NCI-H510A (cell line): ENCODE data around the gene NSMF.

Experiments
- DNase-seq: peaks from one replicate; lab custom pipeline; 2025; lab: John Stamatoyannopoulos, UW

The NSMF gene

DNA sequence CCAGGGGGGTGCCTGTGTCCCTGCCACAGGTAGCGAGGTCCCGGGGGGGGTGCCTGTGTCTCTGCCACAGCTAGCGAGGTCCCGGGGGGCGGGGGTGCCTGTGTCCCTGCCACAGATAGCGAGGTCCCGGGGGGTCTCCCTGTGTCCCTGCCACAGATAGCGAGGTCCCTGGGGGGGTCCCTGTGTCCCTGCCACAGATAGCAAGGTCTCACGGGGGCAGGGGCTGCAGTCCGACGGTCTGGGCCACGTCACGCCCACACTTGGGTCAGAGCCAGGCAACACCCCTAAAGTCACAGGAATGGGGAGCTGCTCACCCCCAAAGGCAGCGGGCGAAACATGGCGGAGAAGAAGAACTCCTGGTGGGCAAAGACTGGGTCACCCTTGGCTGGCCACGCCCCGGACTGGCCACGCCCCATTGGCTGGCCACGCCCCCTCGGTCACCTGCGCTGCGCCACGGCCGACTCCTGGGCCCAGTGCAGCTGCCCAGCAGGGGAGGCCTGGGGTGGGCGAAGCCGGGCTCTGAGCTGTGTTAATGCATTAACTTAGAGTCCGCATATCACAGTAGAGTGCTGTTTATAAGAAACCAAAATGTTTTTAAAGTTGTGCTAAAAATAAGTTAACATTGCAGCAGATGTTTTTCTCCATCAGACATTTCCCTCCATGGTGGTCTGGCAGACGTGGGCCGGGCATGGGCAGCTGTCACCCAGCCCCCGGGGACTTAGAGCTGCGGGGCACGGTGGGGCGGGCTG, 29.0 kb downstream of the NSMF start:
- no peak for DNase-seq

GRCh38 chr9:137429546-137429890, 29.6 kb downstream of the NSMF start:
- DNase-seq = no peak

DNA sequence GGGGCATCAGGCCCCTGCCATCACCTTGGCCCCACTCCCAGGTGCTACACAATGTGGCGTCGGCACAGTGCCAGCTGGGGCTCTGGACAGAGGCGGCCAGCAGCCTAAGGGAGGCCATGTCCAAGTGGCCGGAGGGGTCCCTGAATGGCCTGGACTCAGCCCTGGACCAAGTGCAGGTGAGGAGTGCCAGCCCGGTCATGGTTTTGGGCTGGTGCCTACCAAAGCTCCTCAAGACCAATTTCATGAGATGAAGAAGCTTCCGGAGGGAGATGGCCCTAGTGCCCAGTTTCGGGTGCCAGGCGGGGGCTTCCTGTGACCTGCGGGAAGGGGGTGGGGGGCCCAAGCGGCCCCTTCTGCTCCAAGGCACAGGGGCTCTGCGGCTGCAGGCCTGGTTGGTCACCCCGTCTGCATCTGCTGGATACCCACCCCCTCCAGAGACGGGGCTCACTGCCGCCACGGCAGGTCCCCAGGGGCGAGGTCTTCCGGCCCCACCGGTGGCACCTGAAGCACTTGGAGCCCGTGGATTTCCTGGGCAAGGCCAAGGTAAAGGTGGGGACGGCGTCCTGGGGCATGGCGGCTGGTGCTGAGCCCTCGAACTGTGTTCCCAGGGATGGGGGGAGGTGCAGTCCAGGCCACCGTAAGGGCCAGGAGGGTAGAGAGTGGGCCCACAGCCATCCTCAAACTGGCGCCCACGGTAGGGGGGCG, 30.1 kb downstream of the NSMF start:
- DNase-seq = no peak

- DNase-seq = no peak
Measured at GRCh38 chr9:137428311-137428630, 30.9 kb downstream of the NSMF start.

GRCh38 chr9:137427454-137428310, 31.5 kb downstream of the NSMF start:
- DNase-seq = no peak

DNA sequence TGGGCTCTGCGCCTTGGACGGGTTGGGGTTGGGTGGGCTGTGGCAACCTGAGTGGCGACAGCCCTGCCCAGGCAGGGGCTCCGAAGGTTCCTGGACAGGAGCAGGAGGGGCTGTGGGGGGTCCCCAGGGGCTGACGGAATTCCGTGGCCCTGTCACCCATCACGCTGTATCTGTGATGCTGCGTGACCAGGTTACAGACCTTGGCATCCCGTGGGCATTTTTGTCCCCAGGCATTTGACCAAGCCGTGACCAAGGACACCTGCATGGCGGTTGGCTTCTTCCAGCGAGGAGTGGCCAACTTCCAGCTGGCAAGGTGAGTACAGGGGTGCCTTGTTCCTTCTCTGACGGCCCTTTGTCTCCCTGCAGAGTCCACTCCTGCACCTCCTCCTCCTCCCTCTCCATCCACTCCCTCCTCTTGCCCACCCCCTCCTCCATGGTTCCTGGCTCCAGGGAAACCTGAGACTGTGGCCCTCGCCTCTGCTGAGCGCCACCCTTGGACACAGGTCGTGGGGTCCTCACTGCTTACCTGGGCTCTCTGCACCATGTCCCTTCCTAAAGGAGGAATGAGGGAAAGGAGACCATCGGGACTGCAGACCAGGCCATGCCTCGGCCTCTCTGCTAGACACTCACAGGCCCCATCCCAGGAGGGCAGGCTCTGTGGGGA, 33.0 kb downstream of the NSMF start:
- no peak for DNase-seq

- DNase-seq = no peak
Measured at GRCh38 chr9:137423514-137424291, 35.4 kb downstream of the NSMF start.

DNA sequence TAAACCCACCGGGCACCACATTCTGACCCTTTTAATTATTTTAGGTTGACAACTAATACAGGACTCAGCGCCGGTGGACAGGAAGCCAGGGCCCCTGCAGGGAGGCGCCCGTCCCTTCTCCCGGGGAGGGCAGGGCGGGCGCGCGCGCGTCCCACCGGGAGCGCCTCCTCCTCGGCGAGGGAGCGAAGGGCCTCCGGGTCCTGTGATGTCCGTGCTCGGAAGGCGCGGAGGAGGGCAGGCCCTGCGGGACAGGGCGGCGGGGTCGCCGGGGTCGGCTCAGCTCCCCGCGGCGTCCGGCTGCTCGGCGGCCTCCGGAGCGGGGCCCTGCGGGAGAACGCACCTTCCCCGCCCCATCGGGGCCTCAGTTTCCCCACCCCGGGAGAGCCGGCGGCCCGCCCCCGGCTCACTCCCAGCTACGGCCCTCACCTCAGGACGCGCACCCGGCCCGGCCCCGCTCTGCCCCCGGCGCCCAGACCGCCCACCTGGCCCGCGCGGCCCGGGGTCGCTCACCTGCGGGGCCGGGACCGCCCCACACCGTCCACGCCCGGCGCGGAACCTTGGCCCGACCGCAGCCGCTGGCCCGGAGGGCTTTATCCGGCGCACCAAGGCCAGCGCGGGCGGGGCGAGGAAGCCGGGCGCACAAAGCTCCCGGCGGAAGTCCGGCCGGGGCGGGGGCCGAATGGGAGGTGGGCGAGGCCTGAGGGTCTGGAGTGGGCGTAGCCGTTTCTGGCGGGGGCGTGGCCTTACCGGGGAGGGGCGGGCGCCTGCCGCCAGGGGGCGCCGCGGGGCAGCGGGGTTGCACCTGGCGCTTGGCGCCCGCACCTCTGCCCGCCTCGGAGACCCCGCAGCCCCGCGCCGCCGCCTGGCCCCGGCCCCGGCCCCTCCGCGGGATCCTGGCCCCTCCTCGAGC, 36.3 kb downstream of the NSMF start, which contains the start of the genes EXD3 and NOXA1:
TSS of gene EXD3 (minus strand) at position 559 of the 910 bp plus-strand sequence. CDS start 27,805 bp downstream, outside the sequence.
TSS of gene NOXA1 (plus strand) at position 790 of the 910 bp plus-strand sequence. CDS start 137 bp downstream, outside the sequence.
- DNase-seq = peak; percentile 82

- no peak for DNase-seq
Measured at GRCh38 chr9:137421838-137422603, 37.1 kb downstream of the NSMF start.

DNA sequence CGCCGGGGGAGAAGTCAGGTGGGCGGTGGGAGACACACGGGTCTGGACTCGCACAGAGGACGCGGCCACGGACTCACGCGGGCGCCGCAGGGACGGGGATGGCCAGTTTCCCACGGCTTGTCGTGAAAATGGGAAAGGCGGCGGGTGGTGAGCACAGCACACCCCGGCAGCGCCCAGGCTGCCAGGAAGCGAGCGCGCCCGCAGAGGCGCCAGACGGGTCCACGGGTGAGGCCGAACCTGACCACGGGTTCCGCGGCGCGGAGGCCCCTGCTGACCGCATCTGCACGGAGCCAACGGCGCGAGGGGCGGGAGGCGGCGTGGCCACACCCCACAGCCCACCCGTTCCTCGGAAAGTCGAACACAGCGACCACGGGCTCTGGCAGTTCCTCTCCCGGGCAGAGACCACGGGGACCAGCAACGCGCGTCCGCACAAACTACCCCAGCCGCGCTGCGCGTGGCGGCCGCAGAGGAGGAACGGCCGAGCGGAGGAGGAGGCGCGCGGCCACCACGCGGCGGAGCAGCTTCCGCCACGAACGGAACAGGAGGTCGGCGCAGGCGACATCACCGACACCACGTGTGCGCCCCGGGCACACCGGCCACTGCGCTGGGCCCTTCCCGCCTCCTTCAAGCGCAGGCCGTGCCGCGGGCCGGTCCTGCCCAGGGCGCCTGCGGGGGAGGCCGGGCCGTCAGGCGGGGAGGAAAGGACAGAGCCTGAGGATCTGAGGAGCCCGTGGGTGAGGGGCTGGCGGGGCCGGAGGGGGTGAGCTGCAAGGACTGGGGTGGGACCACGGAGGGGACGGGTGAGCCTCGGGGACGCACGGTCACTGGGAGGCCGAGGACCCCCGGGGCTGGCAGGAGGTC, 41.7 kb downstream of the NSMF start:
- no peak for DNase-seq

- DNase-seq = no peak
Measured at GRCh38 chr9:137416563-137417151, 42.5 kb downstream of the NSMF start.

GRCh38 chr9:137416006-137416562, 43.0 kb downstream of the NSMF start:
- no peak for DNase-seq

- DNase-seq = no peak
Measured at GRCh38 chr9:137415451-137415850, 43.7 kb downstream of the NSMF start.

DNA sequence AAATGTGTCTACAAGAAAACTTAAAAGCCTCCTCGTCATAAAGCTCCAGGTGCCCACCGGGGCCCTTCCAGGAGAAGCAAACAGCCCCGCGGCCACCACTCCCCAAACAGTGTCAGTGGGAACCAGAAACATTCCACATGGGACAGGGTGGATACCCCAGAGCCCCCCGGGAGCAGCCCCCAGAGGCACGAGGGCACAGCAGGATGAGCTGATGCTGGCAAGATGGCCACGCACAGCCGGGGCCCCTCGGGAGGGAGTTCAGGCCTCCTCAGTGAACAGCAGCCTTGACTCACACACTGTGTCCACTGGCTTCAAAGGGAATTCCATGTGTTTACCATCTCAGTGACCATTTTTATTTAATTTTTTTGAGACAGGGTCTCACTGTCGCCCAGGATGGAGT, 46.7 kb downstream of the NSMF start:
- DNase-seq = no peak

DNA sequence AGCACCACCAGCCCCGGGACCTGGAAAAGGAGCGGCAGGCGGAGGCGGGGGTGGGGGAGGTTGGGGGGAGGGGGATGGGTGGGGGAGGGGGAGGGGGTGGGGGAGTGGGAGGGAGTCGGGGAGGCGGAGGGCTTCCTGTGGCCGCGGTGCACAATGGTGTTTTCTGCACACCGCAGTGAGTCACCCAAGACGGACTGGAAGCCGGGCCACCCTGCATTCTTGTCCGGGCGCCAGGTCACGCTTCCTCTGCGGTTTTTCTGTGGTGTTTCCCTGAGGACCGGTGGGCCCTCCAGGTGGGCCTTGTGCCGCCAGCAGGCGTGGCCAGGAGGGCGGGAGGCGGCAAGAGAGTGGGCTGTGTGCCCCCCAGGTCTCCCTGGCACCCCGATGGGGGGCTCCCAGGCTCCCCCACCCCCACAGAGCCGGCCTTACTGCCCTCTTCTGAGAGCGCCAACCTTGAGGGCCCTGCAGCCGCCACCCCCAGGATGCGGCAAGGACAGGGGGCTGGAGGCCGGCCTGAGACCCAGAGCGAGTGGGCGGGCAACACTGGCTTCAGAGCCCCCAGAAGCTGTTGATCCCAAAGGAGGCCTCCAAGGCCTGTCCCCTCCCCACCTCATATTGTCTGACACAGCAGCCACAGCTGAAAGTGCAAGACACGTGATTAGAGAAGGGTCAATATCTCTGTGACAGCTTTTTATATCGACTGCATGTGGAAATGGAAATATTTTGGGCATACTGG, 47.3 kb downstream of the NSMF start:
- DNase-seq = no peak

DNA sequence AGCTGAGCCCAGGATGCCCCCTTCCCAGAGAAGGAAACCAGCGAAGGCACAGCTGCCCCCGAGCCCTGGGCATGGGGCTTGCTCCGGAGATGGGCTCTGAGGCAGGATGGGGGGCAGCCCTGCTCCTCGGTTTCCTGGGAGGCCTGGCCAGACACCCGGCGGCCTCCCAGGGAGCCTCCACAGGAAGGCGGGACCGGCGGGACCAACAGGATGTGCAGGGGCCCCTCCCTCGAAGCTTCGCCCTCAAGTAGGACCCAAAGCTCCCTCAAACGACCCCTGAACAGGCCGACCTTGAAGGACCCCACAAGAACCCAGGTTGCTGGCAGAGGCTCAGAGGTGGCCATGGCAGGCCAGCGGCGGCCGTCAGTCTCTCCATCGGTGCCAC, 47.9 kb downstream of the NSMF start:
- DNase-seq = no peak

DNA sequence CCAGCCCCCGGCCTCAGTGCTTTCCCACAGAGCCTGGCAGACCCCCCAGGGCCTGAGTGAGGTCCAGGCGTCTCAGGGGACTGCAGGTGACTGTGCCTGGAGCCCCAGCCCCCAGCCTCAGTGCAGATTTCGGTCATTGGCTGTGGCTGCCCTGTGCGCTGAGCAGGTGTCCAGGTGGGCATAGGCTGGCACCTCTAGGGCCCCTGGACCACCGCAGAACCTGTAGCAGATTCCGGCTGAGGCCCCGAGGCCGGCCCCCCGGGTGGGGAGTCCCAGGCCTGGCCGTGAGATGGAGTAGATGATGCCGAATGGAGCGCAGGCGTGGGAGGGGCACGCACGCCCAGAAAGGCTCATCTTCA, 48.3 kb downstream of the NSMF start:
- no peak for DNase-seq
